IMR-90 (cell line): ENCODE data around the gene FOXO6.

Experiments used
- CTCF ChIP-seq: conservative IDR thresholded peaks from 2 replicates; pipeline ENCODE4 v1.5.1; 2012; ENCODE audit warnings: mild to moderate bottlenecking, low read depth, low read length, improper control_type of control experiment
- POLR2A ChIP-seq: IDR thresholded peaks from 2 replicates; pipeline ENCODE4 v1.6.1; 2012; ENCODE audit warnings: mild to moderate bottlenecking, low read depth, low read length
- RAD21 ChIP-seq: IDR thresholded peaks from 2 replicates; pipeline ENCODE4 v1.6.1; 2012; ENCODE audit warnings: low read length, improper control_type of control experiment
- RFX5 ChIP-seq: IDR thresholded peaks from 2 replicates; pipeline ENCODE4 v1.8.0; 2012; ENCODE audit warnings: low read depth, mild to moderate bottlenecking, low read length, moderate library complexity
- SMC3 ChIP-seq: fragments of 150-350 bp; IDR thresholded peaks from 2 replicates; pipeline ENCODE4 v1.6.1; 2016; ENCODE audit warnings: low read depth, mild to moderate bottlenecking, antibody characterized with exemption, low read length, moderate library complexity

- TF ChIP-seq RAD21 (no peak), CTCF (no peak), POLR2A (no peak), RFX5 (no peak), SMC3 (no peak)
Observed at GRCh38 chr1:41348394-41348793, 12.8 kb upstream of the FOXO6 start.
